Endometrial microvascular endothelial cells (primary cell): Measurements from ENCODE around the gene MT3. TPM values are rescaled to one million over a fixed set of nuclear protein-coding genes. Genes with fewer than 3 reads are reported as not detected.
"Not testable (repeated sequence)": the region's sequence is repeated elsewhere in the genome, so short reads cannot be mapped to it uniquely, and the experiment has no call there.

Experiments used
- in situ Hi-C: cut with HindIII; loops from 2 replicates; pipeline ENCODE4 v1.10.0; 2017; ENCODE audit warnings: low sequenced_read_pairs, low pct_unique_long_range_greater_than_20kb; ENCODE audit errors: inconsistent ontology term
- total RNA-seq: library from RNA; depleted of rRNA; stranded (reverse); fragments of >200 nt; gene quantifications from one replicate; pipeline ENCODE4 v1.2.3, GENCODE V29; 2015; ENCODE audit errors: inconsistent ontology term

The MT3 gene
- total RNA-seq, 1 donor from 2014 or later = not detected

GRCh38 chr16:56607675-56608042 is 18.3 kb downstream of the MT3 start:
- in situ Hi-C loops = no loop called here

- in situ Hi-C loops = no loop called here
Observed at GRCh38 chr16:56608043-56608875, 18.9 kb downstream of the MT3 start, which contains the start of gene MT2A. Gene MT2A (plus strand): TSS chr16:56608584. CDS start chr16:56608656, 72 bp downstream.

- in situ Hi-C loops = no loop called here
Observed at GRCh38 chr16:56608876-56609462, 19.6 kb downstream of the MT3 start.

- in situ Hi-C loops = no loop called here
Observed at GRCh38 chr16:56609463-56609921, 20.2 kb downstream of the MT3 start.

GRCh38 chr16:56610017-56610608 is 20.8 kb downstream of the MT3 start:
- in situ Hi-C loops = no loop called here

GRCh38 chr16:56610609-56611111 is 21.3 kb downstream of the MT3 start:
- in situ Hi-C loops = no loop called here

- in situ Hi-C loops = no loop called here
Observed at GRCh38 chr16:56611281-56611833, 22.0 kb downstream of the MT3 start.

GRCh38 chr16:56613706-56614105 is 24.4 kb downstream of the MT3 start:
- in situ Hi-C loops = no loop called here

- in situ Hi-C loops = no loop called here
Observed at GRCh38 chr16:56614549-56614991, 25.2 kb downstream of the MT3 start.

- in situ Hi-C loops = no loop called here
Observed at GRCh38 chr16:56615353-56615752, 26.0 kb downstream of the MT3 start.

- in situ Hi-C loops = no loop called here
Observed at GRCh38 chr16:56616608-56617211, 27.4 kb downstream of the MT3 start.

GRCh38 chr16:56617212-56618085 is 28.1 kb downstream of the MT3 start:
- in situ Hi-C loops = no loop called here

- in situ Hi-C loops = no loop called here
Observed at GRCh38 chr16:56618138-56618537, 28.8 kb downstream of the MT3 start.

- in situ Hi-C loops = no loop called here
Observed at GRCh38 chr16:56620339-56620897, 31.1 kb downstream of the MT3 start.

- in situ Hi-C loops = not testable (repeated sequence)
Observed at GRCh38 chr16:56621665-56622445, 32.5 kb downstream of the MT3 start.

- in situ Hi-C loops = not testable (repeated sequence)
Observed at GRCh38 chr16:56623184-56623583, 33.9 kb downstream of the MT3 start.

- in situ Hi-C loops = no loop called here
Observed at GRCh38 chr16:56623637-56624036, 34.3 kb downstream of the MT3 start.
